Immature natural killer cell (primary cell): ENCODE data around the gene HPCAL1. TPM values are rescaled to one million over a fixed set of nuclear protein-coding genes. Genes with fewer than 3 reads are reported as not detected.
"Not testable (repeated sequence)": the region's sequence is repeated elsewhere in the genome, so short reads cannot be mapped to it uniquely, and the experiment has no call there.

Source experiments
- DNase-seq, 3 donors: peaks; one replicate each; pipeline ENCODE4 v3.0.0; 2022; ENCODE audit warnings: mixed read lengths in 1 of 3
- H3K27ac Mint-ChIP-seq, 6 donors: one replicate each; pipeline ENCODE4 v1.8.0; 2020; ENCODE audit warnings: mixed read lengths in 6 of 6, mild to moderate bottlenecking in 5 of 6, inconsistent platforms in 4 of 6, moderate library complexity in 3 of 6
- H3K27me3 Mint-ChIP-seq, 3 donors: one replicate each; pipeline ENCODE4 v1.8.0; 2020 to 2021; ENCODE audit warnings: low read depth in 3 of 3, mild to moderate bottlenecking in 3 of 3, mixed read lengths in 3 of 3, moderate library complexity in 3 of 3, inconsistent platforms in 1 of 3
- H3K36me3 Mint-ChIP-seq, 3 donors: one replicate each; pipeline ENCODE4 v1.8.0; 2020; ENCODE audit warnings: mixed read lengths in 3 of 3, inconsistent platforms in 2 of 3, mild to moderate bottlenecking in 2 of 3
- H3K4me1 Mint-ChIP-seq, 2 donors: one replicate each; pipeline ENCODE4 v1.8.0; 2020; ENCODE audit warnings: inconsistent platforms in 2 of 2, mild to moderate bottlenecking in 2 of 2, mixed read lengths in 2 of 2, moderate library complexity in 1 of 2
- H3K4me3 Mint-ChIP-seq, 5 donors: one replicate each; pipeline ENCODE4 v1.8.0; 2020; ENCODE audit warnings: mild to moderate bottlenecking in 5 of 5, mixed read lengths in 5 of 5, inconsistent platforms in 3 of 5, moderate library complexity in 3 of 5
- H3K9me3 Mint-ChIP-seq, 6 donors: one replicate each; pipeline ENCODE4 v1.8.0; 2020; ENCODE audit warnings: mild to moderate bottlenecking in 6 of 6, mixed read lengths in 6 of 6, inconsistent platforms in 4 of 6, moderate library complexity in 3 of 6
- polyA plus RNA-seq, 3 donors: library from polyadenylated mRNA; unstranded; fragments of 300-500 nt; fragmentation: Illumina TruSeq; gene quantifications; one replicate each; pipeline ENCODE4 v1.2.3, GENCODE V29; 2021

HPCAL1 gene
- polyA plus RNA-seq, 3 donors from 2014 or later = 64.9 to 89.7 (median 88.9) TPM

DNA sequence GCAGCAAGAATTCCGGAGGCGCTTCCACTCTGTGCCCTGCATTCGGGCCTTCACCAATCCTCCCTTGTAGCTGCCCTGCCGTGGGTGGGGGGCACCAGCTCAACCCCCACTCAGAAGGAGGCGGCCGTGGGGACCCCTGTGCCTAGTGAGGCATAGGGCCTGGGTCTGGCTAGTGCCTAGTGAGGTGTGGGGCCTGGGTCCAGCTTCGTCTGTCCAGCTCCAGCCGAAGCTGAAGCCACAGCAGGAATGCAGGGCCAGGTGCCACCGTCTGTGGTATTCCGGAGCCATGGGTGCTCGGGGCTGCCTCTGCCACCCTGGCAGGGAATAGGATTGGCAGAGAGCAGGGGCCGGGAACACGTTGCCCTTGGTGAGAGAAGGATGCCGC, 133.1 kb downstream of the HPCAL1 start:
- peaks cover 0 to 11% (median 0%) of the 10 kb centered on the region in 3 donors for H3K36me3 Mint-ChIP-seq
- H3K9me3 Mint-ChIP-seq = no peaks in the 10 kb centered on the region
- H3K27me3 Mint-ChIP-seq = peaks cover 7 to 10% (median 8%) of the 10 kb centered on the region in 3 donors
- no peak for DNase-seq
- H3K4me1 Mint-ChIP-seq = peaks cover 0 to 7% of the 10 kb centered on the region in 2 donors
- no peak overlapping the region for H3K27ac Mint-ChIP-seq
- H3K4me3 Mint-ChIP-seq = no peak overlapping the region

DNA sequence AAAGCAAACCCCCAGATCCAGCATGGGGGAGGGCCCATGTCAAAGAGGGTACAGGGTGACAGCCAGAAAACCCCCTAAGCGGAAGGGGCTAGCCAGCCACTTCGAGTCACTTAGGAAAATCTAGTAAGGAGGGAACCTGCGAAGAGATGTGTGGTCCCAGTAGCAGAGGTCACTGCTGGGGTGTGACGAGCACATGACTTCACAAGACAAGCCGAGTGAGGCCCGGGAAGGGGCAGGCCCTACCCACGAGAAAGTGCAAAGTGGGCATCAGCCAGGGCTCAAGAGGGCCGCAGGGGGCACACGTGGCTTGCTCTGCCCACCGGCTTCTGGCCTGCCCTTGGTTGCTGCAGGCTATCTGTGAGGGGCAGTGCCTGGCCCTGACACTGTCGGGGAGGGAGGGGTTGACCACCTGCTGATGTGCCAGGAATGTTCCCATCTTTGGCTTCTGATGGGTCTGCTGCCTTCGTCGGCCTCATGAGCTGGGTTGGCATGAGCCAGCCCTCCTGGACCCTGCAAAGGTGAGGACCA, 133.9 kb downstream of the HPCAL1 start:
- Mint-ChIP-seq H3K9me3 (no peaks in the 10 kb centered on the region), H3K4me3 (no peak overlapping the region), H3K36me3 (peaks cover 4 to 18% (median 7%) of the 10 kb centered on the region in 3 donors), H3K27me3 (peaks cover 6 to 10% (median 7%) of the 10 kb centered on the region in 3 donors), H3K27ac (no peak overlapping the region), H3K4me1 (peaks cover 0 to 7% of the 10 kb centered on the region in 2 donors)
- DNase-seq = no peak

GRCh38 chr2:10437806-10438205, 135.1 kb downstream of the HPCAL1 start:
- Mint-ChIP-seq H3K4me1 (peaks cover 0 to 7% of the 10 kb centered on the region in 2 donors), H3K27ac (no peak overlapping the region), H3K27me3 (peaks cover 6 to 10% (median 7%) of the 10 kb centered on the region in 3 donors), H3K4me3 (no peak overlapping the region), H3K9me3 (no peaks in the 10 kb centered on the region), H3K36me3 (peaks cover 12 to 26% (median 15%) of the 10 kb centered on the region in 3 donors)
- no peak for DNase-seq

DNA sequence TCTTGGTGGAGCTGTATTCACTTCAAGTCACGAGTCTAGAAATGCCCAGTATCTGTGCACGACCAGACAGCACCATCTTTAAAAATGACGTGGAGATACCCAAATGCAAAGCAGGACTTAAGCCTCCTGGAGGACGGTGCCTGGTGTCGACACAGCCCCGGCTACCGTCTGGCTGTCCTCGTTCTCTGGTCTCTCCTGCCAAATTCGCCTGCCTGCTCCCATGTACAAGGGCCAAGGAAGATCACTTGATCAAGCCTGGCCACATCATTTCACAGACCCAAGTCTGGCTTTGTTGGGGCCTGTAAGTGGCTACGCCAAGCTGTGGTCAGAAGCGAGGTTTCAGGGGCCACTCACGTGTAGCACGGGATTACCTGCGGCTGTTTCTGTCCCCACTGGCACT, 136.0 kb downstream of the HPCAL1 start:
- peaks cover 0 to 4% of the 10 kb centered on the region in 2 donors for H3K4me1 Mint-ChIP-seq
- H3K27me3 Mint-ChIP-seq = peaks cover 0 to 5% (median 4%) of the 10 kb centered on the region in 3 donors
- H3K27ac Mint-ChIP-seq = no peak overlapping the region

GRCh38 chr2:10439185-10439879, 136.6 kb downstream of the HPCAL1 start:
- no peak overlapping the region for H3K4me3 Mint-ChIP-seq
- peak overlapping the region in 1 of 6 donors; percentile 26 for H3K27ac Mint-ChIP-seq
- no peaks in the 10 kb centered on the region for H3K9me3 Mint-ChIP-seq
- peaks cover 0 to 5% (median 4%) of the 10 kb centered on the region in 3 donors for H3K27me3 Mint-ChIP-seq
- peaks cover 23 to 41% (median 26%) of the 10 kb centered on the region in 3 donors for H3K36me3 Mint-ChIP-seq
- no peak for DNase-seq
- H3K4me1 Mint-ChIP-seq = peaks cover 0 to 4% of the 10 kb centered on the region in 2 donors

More for the DNA sequence above, 136.0 kb downstream of the HPCAL1 start:
- DNase-seq = no peak
- H3K9me3 Mint-ChIP-seq = no peaks in the 10 kb centered on the region
- no peak overlapping the region for H3K4me3 Mint-ChIP-seq
- peaks cover 19 to 35% (median 20%) of the 10 kb centered on the region in 3 donors for H3K36me3 Mint-ChIP-seq

- Mint-ChIP-seq H3K4me3 (no peak overlapping the region), H3K27me3 (peaks cover 0 to 3% (median 2%) of the 10 kb centered on the region in 3 donors), H3K27ac (no peak overlapping the region), H3K4me1 (peaks cover 0 to under 1% of the 10 kb centered on the region in 2 donors), H3K36me3 (peaks cover 23 to 47% (median 31%) of the 10 kb centered on the region in 3 donors), H3K9me3 (no peaks in the 10 kb centered on the region)
- no peak for DNase-seq
Measured at GRCh38 chr2:10439971-10440370, 137.3 kb downstream of the HPCAL1 start.

DNA sequence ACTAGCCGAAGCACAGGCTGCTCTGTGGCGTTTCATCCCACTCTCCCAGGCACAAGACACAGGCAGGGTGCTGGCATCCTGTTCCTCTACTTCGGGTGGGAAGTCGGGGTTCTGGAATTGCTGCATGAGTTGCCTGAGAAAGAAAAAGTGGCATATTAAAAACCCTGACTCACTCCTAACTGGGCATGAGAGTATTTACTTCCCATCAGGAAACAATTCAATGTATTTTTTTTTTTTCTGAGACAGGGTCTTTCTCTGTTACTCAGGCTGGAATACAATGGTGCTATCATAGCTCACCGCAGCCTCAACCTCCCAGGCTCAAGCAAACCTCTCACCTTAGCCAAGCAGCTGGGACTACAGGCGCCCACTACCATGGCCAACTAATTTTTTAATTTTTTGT, 138.0 kb downstream of the HPCAL1 start:
- Mint-ChIP-seq H3K27ac (no peak overlapping the region), H3K4me1 (no peaks in the 10 kb centered on the region)

DNA sequence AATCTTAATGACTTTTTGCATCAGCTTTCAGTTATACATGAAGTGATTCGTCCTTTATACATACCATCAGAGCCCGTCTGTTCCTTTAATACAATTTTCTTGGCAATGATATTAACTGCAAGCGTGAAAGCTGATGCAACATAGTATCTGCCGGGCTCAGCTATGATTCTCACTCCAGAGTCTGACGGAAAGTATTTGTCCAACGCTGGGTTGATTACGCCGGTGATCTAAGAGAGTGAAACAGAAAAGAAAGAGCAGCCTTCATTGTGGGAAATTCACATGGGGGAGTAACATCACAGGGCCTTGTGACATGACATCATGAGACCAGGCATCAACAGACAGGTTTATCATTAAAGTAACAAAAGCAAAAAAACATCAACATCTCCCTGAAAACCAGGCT, 139.2 kb downstream of the HPCAL1 start:
- Mint-ChIP-seq H3K27ac (no peak overlapping the region), H3K4me3 (no peak overlapping the region), H3K4me1 (peaks cover 1 to 5% of the 10 kb centered on the region in 2 donors), H3K36me3 (peaks cover 23 to 47% (median 31%) of the 10 kb centered on the region in 3 donors), H3K9me3 (no peaks in the 10 kb centered on the region), H3K27me3 (peaks cover 0 to 2% (median 0%) of the 10 kb centered on the region in 3 donors)
- DNase-seq = no peak

More for the DNA sequence above, 138.0 kb downstream of the HPCAL1 start:
- H3K9me3 Mint-ChIP-seq = no peaks in the 10 kb centered on the region
- no peak overlapping the region for H3K4me3 Mint-ChIP-seq
- no peak for DNase-seq
- peaks cover 23 to 47% (median 31%) of the 10 kb centered on the region in 3 donors for H3K36me3 Mint-ChIP-seq
- peaks cover 0 to 2% (median 0%) of the 10 kb centered on the region in 3 donors for H3K27me3 Mint-ChIP-seq

- H3K4me3 Mint-ChIP-seq, H3K9me3 Mint-ChIP-seq, H3K27me3 Mint-ChIP-seq, DNase-seq, H3K27ac Mint-ChIP-seq: not testable (repeated sequence)
- Mint-ChIP-seq H3K36me3 (peaks cover 23 to 47% (median 31%) of the 10 kb centered on the region in 3 donors), H3K4me1 (peaks cover 7 to 11% of the 10 kb centered on the region in 2 donors)
Measured at GRCh38 chr2:10442469-10443126, 139.9 kb downstream of the HPCAL1 start.

- Mint-ChIP-seq H3K27me3 (peaks cover 2 to 18% (median 8%) of the 10 kb centered on the region in 3 donors), H3K27ac (no peak overlapping the region), H3K4me3 (no peak overlapping the region), H3K9me3 (no peaks in the 10 kb centered on the region), H3K36me3 (peaks cover 23 to 47% (median 31%) of the 10 kb centered on the region in 3 donors), H3K4me1 (peaks cover 12 to 18% of the 10 kb centered on the region in 2 donors)
- DNase-seq = no peak
Measured at GRCh38 chr2:10444463-10444862, 141.8 kb downstream of the HPCAL1 start.

DNA sequence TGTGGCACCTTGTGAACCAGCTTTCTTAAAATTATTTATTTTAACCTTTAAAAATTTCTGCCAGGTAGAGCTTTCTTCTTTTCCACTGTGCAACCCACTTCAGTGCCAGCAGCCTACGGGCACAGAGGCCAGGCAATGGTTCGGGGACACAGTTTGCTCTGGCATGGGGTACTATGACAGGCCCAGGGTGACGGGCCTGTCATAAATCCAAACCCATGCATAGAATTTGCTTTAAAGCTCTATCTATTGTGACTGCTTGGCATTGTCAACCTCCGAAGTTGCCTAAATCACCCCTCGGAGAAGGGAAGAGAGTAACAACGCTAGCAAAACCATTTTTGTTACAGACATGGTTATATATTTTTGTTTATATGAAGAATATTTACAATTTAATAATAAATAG, 143.9 kb downstream of the HPCAL1 start:
- H3K27me3 Mint-ChIP-seq = peaks cover 2 to 18% (median 11%) of the 10 kb centered on the region in 3 donors
- peaks cover 19 to 29% (median 25%) of the 10 kb centered on the region in 3 donors for H3K36me3 Mint-ChIP-seq

DNA sequence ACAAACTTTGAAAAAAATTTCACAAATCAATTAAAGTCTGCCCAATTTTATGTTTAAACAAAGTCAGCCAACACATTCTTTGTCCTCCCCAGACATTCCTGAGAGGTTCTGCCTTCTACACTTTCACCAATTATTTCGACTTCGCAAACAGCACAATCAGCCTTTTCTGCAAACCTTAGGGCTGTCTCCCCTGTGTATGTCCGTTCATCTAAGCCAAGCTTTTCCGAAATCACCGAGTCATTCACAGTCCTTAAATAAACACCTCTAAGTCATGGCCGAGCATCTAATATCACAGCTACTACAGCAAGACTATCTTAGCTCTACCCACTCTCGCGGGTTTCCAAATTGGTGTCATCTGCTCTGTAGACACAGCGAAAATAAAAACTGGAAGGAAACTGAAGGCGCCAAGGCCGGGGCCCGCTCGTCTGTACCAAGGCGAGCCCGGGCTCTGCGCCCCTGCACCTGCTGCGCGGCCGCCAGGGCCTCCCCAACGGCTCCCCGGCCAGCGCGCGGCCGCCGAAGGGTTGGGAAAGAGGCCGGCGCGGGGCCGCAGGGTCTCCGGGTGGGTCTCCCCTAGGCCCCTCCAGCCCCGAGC, 144.7 kb downstream of the HPCAL1 start:
- Mint-ChIP-seq H3K27ac (peak overlapping the region; percentile 81 to 97 (median 91)), H3K27me3 (peaks cover 2 to 18% (median 11%) of the 10 kb centered on the region in 3 donors), H3K4me1 (peaks cover 16 to 22% of the 10 kb centered on the region in 2 donors), H3K4me3 (peak overlapping the region; percentile 79 to 96 (median 85)), H3K9me3 (no peaks in the 10 kb centered on the region), H3K36me3 (peaks cover 11 to 22% (median 17%) of the 10 kb centered on the region in 3 donors)
- no peak for DNase-seq

More for the DNA sequence above, 143.9 kb downstream of the HPCAL1 start:
- Mint-ChIP-seq H3K4me3 (peak overlapping the region in 3 of 5 donors; percentile 12 to 48 (median 30)), H3K27ac (no peak overlapping the region), H3K4me1 (peaks cover 16 to 22% of the 10 kb centered on the region in 2 donors), H3K9me3 (no peaks in the 10 kb centered on the region)
- DNase-seq = no peak

- peak within 1 kb of the TSS; percentile 85 to 97 (median 91) for H3K27ac Mint-ChIP-seq
- H3K4me1 Mint-ChIP-seq = peaks cover 16 to 22% of the 10 kb centered on the region in 2 donors
- peak within 1 kb of the TSS; percentile 79 to 96 (median 85) for H3K4me3 Mint-ChIP-seq
Measured at GRCh38 chr2:10447895-10448575, 145.3 kb downstream of the HPCAL1 start, which contains the start of gene ODC1. Gene ODC1 (minus strand): TSS chr2:10448327. CDS start chr2:10445032, 3,295 bp downstream.

More at GRCh38 chr2:10447895-10448575, 145.3 kb downstream of the HPCAL1 start, which contains the start of gene ODC1:
- Mint-ChIP-seq H3K27me3 (peaks cover 2 to 18% (median 11%) of the 10 kb centered on the region in 3 donors), H3K9me3 (no peaks in the 10 kb centered on the region), H3K36me3 (peaks cover 10 to 19% (median 17%) of the 10 kb centered on the region in 3 donors)
- DNase-seq = peak; percentile 97 to 98 (median 98)
